GM23338 (cell line): ENCODE results near the gene CLN6. TPM values are rescaled to one million over a fixed set of nuclear protein-coding genes. Genes with fewer than 3 reads are reported as not detected.

Source experiments
- ATAC-seq: fragments of 200-7000 bp; cut with Tn5 transposase; 3 replicates; pipeline ENCODE4 v1.9.1; 2020
- DNase-seq: peaks from one replicate; pipeline ENCODE4 v3.0.0-alpha.2; 2015; ENCODE audit warnings: low spot score
- H2AFZ ChIP-seq: fragments of 200-600 bp; sonication (generic); 2 replicates; pipeline ENCODE4 v1.8.0; 2016; ENCODE audit warnings: antibody characterized with exemption, mild to moderate bottlenecking, moderate library complexity
- H3F3A ChIP-seq: fragments of 200-600 bp; sonication (generic); replicated peaks from 2 replicates; pipeline ENCODE4 v1.8.0; 2017; ENCODE audit warnings: antibody characterized with exemption, mixed run types, low read depth
- H3K27ac ChIP-seq: fragments of 200-600 bp; sonication (generic); 2 replicates; pipeline ENCODE4 v1.6.1; 2016; ENCODE audit warnings: low read depth
- H3K27me3 ChIP-seq: fragments of 200-600 bp; sonication (generic); 2 replicates; pipeline ENCODE4 v1.8.0; 2016; ENCODE audit warnings: mild to moderate bottlenecking, mixed run types, moderate library complexity; ENCODE audit not compliant: insufficient read depth
- H3K36me3 ChIP-seq: fragments of 200-600 bp; sonication (generic); 2 replicates; pipeline ENCODE4 v1.8.0; 2016; ENCODE audit warnings: mild to moderate bottlenecking; ENCODE audit not compliant: insufficient read depth
- H3K4me1 ChIP-seq: fragments of 200-600 bp; sonication (generic); 2 replicates; pipeline ENCODE4 v1.8.0; 2016; ENCODE audit warnings: mild to moderate bottlenecking, moderate library complexity; ENCODE audit not compliant: insufficient read depth
- H3K4me2 ChIP-seq: fragments of 200-600 bp; sonication (generic); 2 replicates; pipeline ENCODE4 v1.7.1; 2017; ENCODE audit warnings: mixed run types
- H3K4me3 ChIP-seq: fragments of 200-600 bp; sonication (generic); 2 replicates; pipeline ENCODE4 v1.6.1; 2016; ENCODE audit warnings: mixed run types
- H3K79me2 ChIP-seq: fragments of 200-600 bp; sonication (generic); replicated peaks from 2 replicates; pipeline ENCODE4 v1.8.0; 2017; ENCODE audit warnings: mild to moderate bottlenecking; ENCODE audit not compliant: insufficient read depth
- H3K9me2 ChIP-seq: fragments of 200-600 bp; sonication (generic); 2 replicates; pipeline ENCODE4 v1.8.0; 2017; ENCODE audit not compliant: insufficient read depth
- H4K20me1 ChIP-seq: fragments of 200-600 bp; sonication (generic); replicated peaks from 2 replicates; pipeline ENCODE4 v1.8.0; 2017; ENCODE audit warnings: mild to moderate bottlenecking; ENCODE audit not compliant: insufficient read depth
- H3K27ac Mint-ChIP-seq: 2 replicates; pipeline ENCODE4 v1.8.0; 2020; ENCODE audit warnings: inconsistent platforms, mild to moderate bottlenecking, moderate library complexity, mixed read lengths
- H3K27me3 Mint-ChIP-seq: 3 replicates; pipeline ENCODE4 v1.8.0; 2022; ENCODE audit warnings: low read depth, mild to moderate bottlenecking, moderate library complexity, mixed read lengths, inconsistent platforms; ENCODE audit not compliant: insufficient read depth, poor library complexity
- H3K36me3 Mint-ChIP-seq: 3 replicates; pipeline ENCODE4 v1.8.0; 2021; ENCODE audit warnings: low read depth, mild to moderate bottlenecking, inconsistent platforms, moderate library complexity, mixed read lengths
- H3K4me1 Mint-ChIP-seq: 3 replicates; pipeline ENCODE4 v1.8.0; 2020; ENCODE audit warnings: mild to moderate bottlenecking, inconsistent platforms, mixed read lengths
- H3K4me3 Mint-ChIP-seq: 3 replicates; pipeline ENCODE4 v1.8.0; 2021; ENCODE audit warnings: moderate library complexity, mild to moderate bottlenecking, inconsistent platforms, mixed read lengths
- H3K9me3 Mint-ChIP-seq: 3 replicates; pipeline ENCODE4 v1.8.0; 2020; ENCODE audit warnings: moderate library complexity, mild to moderate bottlenecking, inconsistent platforms, mixed read lengths
- CREB1 ChIP-seq: fragments of 250-450 bp; sonication (Bioruptor Pico); IDR thresholded peaks from 2 replicates; pipeline ENCODE4 v1.5.0; 2020; ENCODE audit warnings: low read depth, mild to moderate bottlenecking, moderate library complexity
- EZH2 ChIP-seq: fragments of 200-600 bp; sonication (generic); IDR thresholded peaks from one replicate; pipeline ENCODE4 v1.8.0; 2017; ENCODE audit warnings: antibody characterized with exemption, mild to moderate bottlenecking, low read depth; ENCODE audit not compliant: unreplicated experiment
- EZH2phosphoT487 ChIP-seq: fragments of 200-600 bp; sonication (generic); IDR thresholded peaks from one replicate; pipeline ENCODE4 v1.8.1; 2018; ENCODE audit warnings: antibody characterized with exemption; ENCODE audit not compliant: unreplicated experiment
- JUNB ChIP-seq: IDR thresholded peaks from one replicate; pipeline ENCODE4 v1.6.1; 2016; ENCODE audit warnings: antibody characterized with exemption; ENCODE audit not compliant: unreplicated experiment
- NANOG ChIP-seq: IDR thresholded peaks from 2 replicates; pipeline ENCODE4 v1.6.1; 2016; ENCODE audit warnings: antibody characterized with exemption, borderline replicate concordance
- POLR2AphosphoS5 ChIP-seq: IDR thresholded peaks from 2 replicates; pipeline ENCODE4 v1.6.1; 2016; ENCODE audit warnings: antibody characterized with exemption, low read depth
- STAT1 ChIP-seq: IDR thresholded peaks from one replicate; pipeline ENCODE4 v1.6.1; 2016; ENCODE audit warnings: antibody characterized with exemption; ENCODE audit not compliant: unreplicated experiment
- ZNF114 ChIP-seq: fragments of 250-450 bp; sonication (Bioruptor Pico); IDR thresholded peaks from 2 replicates; pipeline ENCODE4 v1.5.0; 2020; ENCODE audit warnings: mild to moderate bottlenecking, moderate library complexity
- ZNF331 ChIP-seq: fragments of 250-450 bp; sonication (Bioruptor Pico); IDR thresholded peaks from 2 replicates; pipeline ENCODE4 v1.5.0; 2020; ENCODE audit warnings: low read depth, mild to moderate bottlenecking, moderate library complexity
- polyA plus RNA-seq: library from polyadenylated mRNA; unstranded; fragments of >200 nt; fragmentation: Nextera tagmentation; extraction: Ambion mirVana; gene quantifications from 2 replicates; pipeline ENCODE4 v1.2.1, GENCODE V29; 2016
- total RNA-seq: library from RNA; depleted of rRNA; stranded (reverse); fragments of >200 nt; shearing (Covaris generic); gene quantifications from 2 replicates; pipeline ENCODE4 v1.2.3, GENCODE V29; 2014
- TF ChIP-seq, protein P1 (sequence below): IDR thresholded peaks from one replicate; pipeline ENCODE4 v1.6.1; 2018; ENCODE audit warnings: antibody characterized with exemption; ENCODE audit not compliant: unreplicated experiment
- TF ChIP-seq, protein P2 (sequence below): IDR thresholded peaks from 2 replicates; pipeline ENCODE4 v1.6.1; 2016; ENCODE audit warnings: antibody characterized with exemption
- TF ChIP-seq, protein P3 (sequence below), 2 experiments: fragments of 200-600 bp in 1 of 2; sonication (generic) in 1 of 2; conservative IDR thresholded peaks; 2 replicates each; pipeline versions ENCODE4 v1.5.1 to v1.6.1; 2016 to 2017; ENCODE audit warnings: antibody characterized with exemption in 2 of 2, low read depth in 2 of 2, mild to moderate bottlenecking in 2 of 2, moderate library complexity in 1 of 2
- TF ChIP-seq, protein P4 (sequence below): fragments of 250-450 bp; sonication (Bioruptor Pico); IDR thresholded peaks from 2 replicates; pipeline ENCODE4 v1.5.0; 2020; ENCODE audit warnings: mild to moderate bottlenecking, moderate library complexity

The CLN6 gene
- total and polyA plus RNA-seq, 2 experiments from 2014 or later = 20.7 to 69.5 TPM

DNA sequence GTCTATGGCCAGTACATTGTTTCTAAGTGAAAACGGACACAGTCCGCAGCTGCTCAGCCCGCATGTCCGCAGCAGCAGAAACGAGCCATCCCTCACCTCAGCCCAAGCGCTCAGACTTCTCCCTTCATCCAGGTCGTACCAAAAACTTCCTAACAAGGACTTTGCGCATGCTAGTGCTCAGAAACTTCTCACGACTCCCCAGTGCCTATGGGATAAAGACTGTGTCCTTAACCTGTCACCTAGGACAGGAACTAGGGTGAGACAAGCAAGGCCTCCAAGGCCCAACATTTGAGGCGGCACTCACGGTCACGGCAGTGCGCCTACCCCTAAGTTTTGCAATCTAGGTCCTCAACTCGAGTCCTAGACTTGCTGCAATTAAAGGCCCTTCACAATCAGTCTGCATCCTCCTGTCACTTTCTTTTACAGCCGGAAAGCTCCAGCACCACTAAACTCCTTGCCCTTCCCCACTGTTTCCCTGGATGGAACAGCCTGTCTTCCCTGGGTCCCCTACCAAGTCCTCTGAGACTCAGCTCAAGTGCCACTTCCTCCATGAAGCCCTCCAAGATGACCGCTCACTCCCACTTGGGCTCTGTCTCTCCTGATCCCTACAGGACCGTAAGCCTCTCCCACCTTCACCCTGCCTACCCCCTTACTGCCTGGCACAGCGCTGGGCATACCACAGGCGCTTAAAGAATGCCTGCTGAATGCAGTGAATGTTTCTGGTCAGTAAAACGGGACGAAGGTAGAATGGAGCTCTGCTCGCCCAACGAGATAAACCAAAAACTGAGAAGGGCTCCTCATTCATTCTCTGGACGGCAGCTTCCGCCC is 1.2 kb downstream of the CLN6 start:
- Histone ChIP-seq H3K4me3 (peak overlapping the region; percentile 94), H3K27me3 (no peaks in the 10 kb centered on the region), H3K27ac (peak overlapping the region; percentile 87), H3K36me3 (no peaks in the 10 kb centered on the region; the same call in 1 of the 2 replicates), H3K9me2 (no peaks in the 10 kb centered on the region), H2AFZ (peak overlapping the region; percentile 90), H3K79me2 (peaks cover 56% of the 10 kb centered on the region), H3K4me2 (peak overlapping the region; percentile 100), H3F3A (peaks cover 13% of the 10 kb centered on the region), H4K20me1 (peaks cover 34% of the 10 kb centered on the region), H3K4me1 (peaks cover 17% of the 10 kb centered on the region; the same call in 1 of the 2 replicates)
- DNase-seq = no peak
- peaks cover 17% of the 10 kb centered on the region for H3K27me3 Mint-ChIP-seq
- H3K4me3 Mint-ChIP-seq = peak overlapping the region; percentile 98
- ATAC-seq = peak; percentile 9
- TF ChIP-seq, protein P1, sequence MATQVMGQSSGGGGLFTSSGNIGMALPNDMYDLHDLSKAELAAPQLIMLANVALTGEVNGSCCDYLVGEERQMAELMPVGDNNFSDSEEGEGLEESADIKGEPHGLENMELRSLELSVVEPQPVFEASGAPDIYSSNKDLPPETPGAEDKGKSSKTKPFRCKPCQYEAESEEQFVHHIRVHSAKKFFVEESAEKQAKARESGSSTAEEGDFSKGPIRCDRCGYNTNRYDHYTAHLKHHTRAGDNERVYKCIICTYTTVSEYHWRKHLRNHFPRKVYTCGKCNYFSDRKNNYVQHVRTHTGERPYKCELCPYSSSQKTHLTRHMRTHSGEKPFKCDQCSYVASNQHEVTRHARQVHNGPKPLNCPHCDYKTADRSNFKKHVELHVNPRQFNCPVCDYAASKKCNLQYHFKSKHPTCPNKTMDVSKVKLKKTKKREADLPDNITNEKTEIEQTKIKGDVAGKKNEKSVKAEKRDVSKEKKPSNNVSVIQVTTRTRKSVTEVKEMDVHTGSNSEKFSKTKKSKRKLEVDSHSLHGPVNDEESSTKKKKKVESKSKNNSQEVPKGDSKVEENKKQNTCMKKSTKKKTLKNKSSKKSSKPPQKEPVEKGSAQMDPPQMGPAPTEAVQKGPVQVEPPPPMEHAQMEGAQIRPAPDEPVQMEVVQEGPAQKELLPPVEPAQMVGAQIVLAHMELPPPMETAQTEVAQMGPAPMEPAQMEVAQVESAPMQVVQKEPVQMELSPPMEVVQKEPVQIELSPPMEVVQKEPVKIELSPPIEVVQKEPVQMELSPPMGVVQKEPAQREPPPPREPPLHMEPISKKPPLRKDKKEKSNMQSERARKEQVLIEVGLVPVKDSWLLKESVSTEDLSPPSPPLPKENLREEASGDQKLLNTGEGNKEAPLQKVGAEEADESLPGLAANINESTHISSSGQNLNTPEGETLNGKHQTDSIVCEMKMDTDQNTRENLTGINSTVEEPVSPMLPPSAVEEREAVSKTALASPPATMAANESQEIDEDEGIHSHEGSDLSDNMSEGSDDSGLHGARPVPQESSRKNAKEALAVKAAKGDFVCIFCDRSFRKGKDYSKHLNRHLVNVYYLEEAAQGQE = no peak
- TF ChIP-seq, protein P2, sequence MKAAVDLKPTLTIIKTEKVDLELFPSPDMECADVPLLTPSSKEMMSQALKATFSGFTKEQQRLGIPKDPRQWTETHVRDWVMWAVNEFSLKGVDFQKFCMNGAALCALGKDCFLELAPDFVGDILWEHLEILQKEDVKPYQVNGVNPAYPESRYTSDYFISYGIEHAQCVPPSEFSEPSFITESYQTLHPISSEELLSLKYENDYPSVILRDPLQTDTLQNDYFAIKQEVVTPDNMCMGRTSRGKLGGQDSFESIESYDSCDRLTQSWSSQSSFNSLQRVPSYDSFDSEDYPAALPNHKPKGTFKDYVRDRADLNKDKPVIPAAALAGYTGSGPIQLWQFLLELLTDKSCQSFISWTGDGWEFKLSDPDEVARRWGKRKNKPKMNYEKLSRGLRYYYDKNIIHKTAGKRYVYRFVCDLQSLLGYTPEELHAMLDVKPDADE = no peak
- TF ChIP-seq POLR2AphosphoS5 = no peak
- no peak for TF ChIP-seq ZNF331 (CRISPR knock-in tag)
- no peak for TF ChIP-seq EZH2
- TF ChIP-seq JUNB = no peak
- TF ChIP-seq, protein P3, sequence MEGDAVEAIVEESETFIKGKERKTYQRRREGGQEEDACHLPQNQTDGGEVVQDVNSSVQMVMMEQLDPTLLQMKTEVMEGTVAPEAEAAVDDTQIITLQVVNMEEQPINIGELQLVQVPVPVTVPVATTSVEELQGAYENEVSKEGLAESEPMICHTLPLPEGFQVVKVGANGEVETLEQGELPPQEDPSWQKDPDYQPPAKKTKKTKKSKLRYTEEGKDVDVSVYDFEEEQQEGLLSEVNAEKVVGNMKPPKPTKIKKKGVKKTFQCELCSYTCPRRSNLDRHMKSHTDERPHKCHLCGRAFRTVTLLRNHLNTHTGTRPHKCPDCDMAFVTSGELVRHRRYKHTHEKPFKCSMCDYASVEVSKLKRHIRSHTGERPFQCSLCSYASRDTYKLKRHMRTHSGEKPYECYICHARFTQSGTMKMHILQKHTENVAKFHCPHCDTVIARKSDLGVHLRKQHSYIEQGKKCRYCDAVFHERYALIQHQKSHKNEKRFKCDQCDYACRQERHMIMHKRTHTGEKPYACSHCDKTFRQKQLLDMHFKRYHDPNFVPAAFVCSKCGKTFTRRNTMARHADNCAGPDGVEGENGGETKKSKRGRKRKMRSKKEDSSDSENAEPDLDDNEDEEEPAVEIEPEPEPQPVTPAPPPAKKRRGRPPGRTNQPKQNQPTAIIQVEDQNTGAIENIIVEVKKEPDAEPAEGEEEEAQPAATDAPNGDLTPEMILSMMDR (conservative IDR thresholded peaks at IDR 0.05; ENCODE audit: low read depth in 2 of 2) = no peak
- no peak for TF ChIP-seq NANOG
- no peak for TF ChIP-seq EZH2phosphoT487
- TF ChIP-seq, protein P4, sequence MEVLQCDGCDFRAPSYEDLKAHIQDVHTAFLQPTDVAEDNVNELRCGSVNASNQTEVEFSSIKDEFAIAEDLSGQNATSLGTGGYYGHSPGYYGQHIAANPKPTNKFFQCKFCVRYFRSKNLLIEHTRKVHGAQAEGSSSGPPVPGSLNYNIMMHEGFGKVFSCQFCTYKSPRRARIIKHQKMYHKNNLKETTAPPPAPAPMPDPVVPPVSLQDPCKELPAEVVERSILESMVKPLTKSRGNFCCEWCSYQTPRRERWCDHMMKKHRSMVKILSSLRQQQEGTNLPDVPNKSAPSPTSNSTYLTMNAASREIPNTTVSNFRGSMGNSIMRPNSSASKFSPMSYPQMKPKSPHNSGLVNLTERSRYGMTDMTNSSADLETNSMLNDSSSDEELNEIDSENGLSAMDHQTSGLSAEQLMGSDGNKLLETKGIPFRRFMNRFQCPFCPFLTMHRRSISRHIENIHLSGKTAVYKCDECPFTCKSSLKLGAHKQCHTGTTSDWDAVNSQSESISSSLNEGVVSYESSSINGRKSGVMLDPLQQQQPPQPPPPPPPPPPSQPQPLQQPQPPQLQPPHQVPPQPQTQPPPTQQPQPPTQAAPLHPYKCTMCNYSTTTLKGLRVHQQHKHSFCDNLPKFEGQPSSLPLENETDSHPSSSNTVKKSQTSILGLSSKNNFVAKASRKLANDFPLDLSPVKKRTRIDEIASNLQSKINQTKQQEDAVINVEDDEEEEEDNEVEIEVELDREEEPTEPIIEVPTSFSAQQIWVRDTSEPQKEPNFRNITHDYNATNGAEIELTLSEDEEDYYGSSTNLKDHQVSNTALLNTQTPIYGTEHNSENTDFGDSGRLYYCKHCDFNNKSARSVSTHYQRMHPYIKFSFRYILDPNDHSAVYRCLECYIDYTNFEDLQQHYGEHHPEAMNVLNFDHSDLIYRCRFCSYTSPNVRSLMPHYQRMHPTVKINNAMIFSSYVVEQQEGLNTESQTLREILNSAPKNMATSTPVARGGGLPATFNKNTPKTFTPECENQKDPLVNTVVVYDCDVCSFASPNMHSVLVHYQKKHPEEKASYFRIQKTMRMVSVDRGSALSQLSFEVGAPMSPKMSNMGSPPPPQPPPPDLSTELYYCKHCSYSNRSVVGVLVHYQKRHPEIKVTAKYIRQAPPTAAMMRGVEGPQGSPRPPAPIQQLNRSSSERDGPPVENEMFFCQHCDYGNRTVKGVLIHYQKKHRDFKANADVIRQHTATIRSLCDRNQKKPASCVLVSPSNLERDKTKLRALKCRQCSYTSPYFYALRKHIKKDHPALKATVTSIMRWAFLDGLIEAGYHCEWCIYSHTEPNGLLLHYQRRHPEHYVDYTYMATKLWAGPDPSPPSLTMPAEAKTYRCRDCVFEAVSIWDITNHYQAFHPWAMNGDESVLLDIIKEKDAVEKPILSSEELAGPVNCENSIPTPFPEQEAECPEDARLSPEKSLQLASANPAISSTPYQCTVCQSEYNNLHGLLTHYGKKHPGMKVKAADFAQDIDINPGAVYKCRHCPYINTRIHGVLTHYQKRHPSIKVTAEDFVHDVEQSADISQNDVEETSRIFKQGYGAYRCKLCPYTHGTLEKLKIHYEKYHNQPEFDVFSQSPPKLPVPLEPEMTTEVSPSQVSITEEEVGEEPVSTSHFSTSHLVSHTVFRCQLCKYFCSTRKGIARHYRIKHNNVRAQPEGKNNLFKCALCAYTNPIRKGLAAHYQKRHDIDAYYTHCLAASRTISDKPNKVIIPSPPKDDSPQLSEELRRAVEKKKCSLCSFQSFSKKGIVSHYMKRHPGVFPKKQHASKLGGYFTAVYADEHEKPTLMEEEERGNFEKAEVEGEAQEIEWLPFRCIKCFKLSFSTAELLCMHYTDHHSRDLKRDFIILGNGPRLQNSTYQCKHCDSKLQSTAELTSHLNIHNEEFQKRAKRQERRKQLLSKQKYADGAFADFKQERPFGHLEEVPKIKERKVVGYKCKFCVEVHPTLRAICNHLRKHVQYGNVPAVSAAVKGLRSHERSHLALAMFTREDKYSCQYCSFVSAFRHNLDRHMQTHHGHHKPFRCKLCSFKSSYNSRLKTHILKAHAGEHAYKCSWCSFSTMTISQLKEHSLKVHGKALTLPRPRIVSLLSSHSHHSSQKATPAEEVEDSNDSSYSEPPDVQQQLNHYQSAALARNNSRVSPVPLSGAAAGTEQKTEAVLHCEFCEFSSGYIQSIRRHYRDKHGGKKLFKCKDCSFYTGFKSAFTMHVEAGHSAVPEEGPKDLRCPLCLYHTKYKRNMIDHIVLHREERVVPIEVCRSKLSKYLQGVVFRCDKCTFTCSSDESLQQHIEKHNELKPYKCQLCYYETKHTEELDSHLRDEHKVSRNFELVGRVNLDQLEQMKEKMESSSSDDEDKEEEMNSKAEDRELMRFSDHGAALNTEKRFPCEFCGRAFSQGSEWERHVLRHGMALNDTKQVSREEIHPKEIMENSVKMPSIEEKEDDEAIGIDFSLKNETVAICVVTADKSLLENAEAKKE (CRISPR knock-in tag) = no peak
- TF ChIP-seq STAT1 = no peak
- no peak for TF ChIP-seq CREB1 (CRISPR knock-in tag)
- no peak for TF ChIP-seq ZNF114 (CRISPR knock-in tag)
- H3K27ac Mint-ChIP-seq = peak overlapping the region; percentile 91
- peaks cover 6% of the 10 kb centered on the region; the same call in 2 of the 3 replicates for H3K9me3 Mint-ChIP-seq
- peaks cover 20% of the 10 kb centered on the region for H3K36me3 Mint-ChIP-seq
- H3K4me1 Mint-ChIP-seq = peaks cover 42% of the 10 kb centered on the region
